Erythroblast (primary cell): Measurements from ENCODE around the gene ALDH2.

Experiments used
- GATA1 ChIP-seq: IDR thresholded peaks from 2 replicates; pipeline ENCODE4 v1.6.1; 2011; ENCODE audit warnings: low read depth, mild to moderate bottlenecking, control low read depth, low read length, moderate library complexity
- POLR2A ChIP-seq: IDR thresholded peaks from 2 replicates; pipeline ENCODE4 v1.6.1; 2011; ENCODE audit warnings: mild to moderate bottlenecking, low read length

GRCh38 chr12:111777345-111778045 is 10.8 kb downstream of the ALDH2 start:
- no peak for TF ChIP-seq POLR2A
- no peak for TF ChIP-seq GATA1
